ENCODE results near the gene RPL22L1. TPM values are rescaled to one million over a fixed set of nuclear protein-coding genes. Genes with fewer than 3 reads are reported as not detected.
A peak's percentile ranks its signal among the peaks of the same experiment; 100 is the strongest.
"Not testable (repeated sequence)": the region's sequence is repeated elsewhere in the genome, so short reads cannot be mapped to it uniquely, and the experiment has no call there.

RPL22L1 gene
- total RNA-seq, 8 experiments from 2014 or later, result 32.7 to 371 (median 79.2) TPM

GRCh38 chr3:170839518-170840100, 30.4 kb downstream of the RPL22L1 start:
- no peak for ATAC-seq (replicated peaks in 6 of 8)
- in situ Hi-C loops (cut with MboI; ENCODE audit: low pct_unique_long_range_greater_than_20kb in 2 of 9, low sequenced_read_pairs in 9 of 9, unreplicated experiment in 9 of 9), result no loop called here
- no peaks in the 10 kb centered on the region for H3K4me1 ChIP-seq (replicated peaks in 1 of 2)
- 79 to 100% (median 89%) methylated on average over 1 to 3 of the region's 3 CpGs; no CpG with 5 or more reads in 2 of the 10 experiments for WGBS, 10 experiments
- H3K4me3 ChIP-seq, result no peak overlapping the region
- H3K27ac ChIP-seq, result no peak overlapping the region

- 70 to 100% (median 93%) methylated on average over 1 to 4 of the region's 4 CpGs; no CpG with 5 or more reads in 2 of the 10 experiments for WGBS, 10 experiments
- Histone ChIP-seq H3K4me1 (replicated peaks in 1 of 2) (no peaks in the 10 kb centered on the region), H3K27ac (no peak overlapping the region), H3K4me3 (no peak overlapping the region)
- no peak for ATAC-seq (replicated peaks in 6 of 8)
- in situ Hi-C loops (cut with MboI; ENCODE audit: low pct_unique_long_range_greater_than_20kb in 2 of 9, low sequenced_read_pairs in 9 of 9, unreplicated experiment in 9 of 9), result no loop called here
Observed at GRCh38 chr3:170836491-170836890, 33.5 kb downstream of the RPL22L1 start.

GRCh38 chr3:170835336-170835735, 34.7 kb downstream of the RPL22L1 start:
- 0 to 39% (median 17%) methylated on average over 1 to 3 of the region's 3 CpGs; no CpG with 5 or more reads in 2 of the 10 experiments for WGBS, 10 experiments
- no peaks in the 10 kb centered on the region for H3K4me1 ChIP-seq (replicated peaks in 1 of 2)
- peak in 3 of 8 experiments; percentile 28 to 81 (median 53) for ATAC-seq (replicated peaks in 6 of 8)
- H3K4me3 ChIP-seq, result no peak overlapping the region
- H3K27ac ChIP-seq, result no peak overlapping the region
- in situ Hi-C loops (cut with MboI; ENCODE audit: low pct_unique_long_range_greater_than_20kb in 2 of 9, low sequenced_read_pairs in 9 of 9, unreplicated experiment in 9 of 9), result no loop called here

- in situ Hi-C loops (cut with MboI; ENCODE audit: low pct_unique_long_range_greater_than_20kb in 2 of 9, low sequenced_read_pairs in 9 of 9, unreplicated experiment in 9 of 9), result no loop called here
- ATAC-seq (replicated peaks in 6 of 8), result no peak
- Histone ChIP-seq H3K27ac (no peak overlapping the region), H3K4me3 (no peak overlapping the region), H3K4me1 (replicated peaks in 1 of 2) (no peaks in the 10 kb centered on the region)
- 60 to 100% (median 92%) methylated on average over 1 to 4 of the region's 4 CpGs; no CpG with 5 or more reads in 3 of the 10 experiments for WGBS, 10 experiments
Observed at GRCh38 chr3:170830580-170830979, 39.4 kb downstream of the RPL22L1 start.

- H3K4me3 ChIP-seq, result no peak overlapping the region
- H3K4me1 ChIP-seq (replicated peaks in 1 of 2), result no peaks in the 10 kb centered on the region
- no peak for ATAC-seq (replicated peaks in 6 of 8)
- 52 to 100% (median 79%) methylated on average over 1 to 8 of the region's 9 CpGs for WGBS, 10 experiments
- H3K27ac ChIP-seq, result no peak overlapping the region
- in situ Hi-C loops (cut with MboI; ENCODE audit: low pct_unique_long_range_greater_than_20kb in 2 of 9, low sequenced_read_pairs in 9 of 9, unreplicated experiment in 9 of 9), result no loop called here
Observed at GRCh38 chr3:170829546-170830272, 40.3 kb downstream of the RPL22L1 start.

- no peaks in the 10 kb centered on the region for H3K4me1 ChIP-seq (replicated peaks in 1 of 2)
- in situ Hi-C loops (cut with MboI; ENCODE audit: low pct_unique_long_range_greater_than_20kb in 2 of 9, low sequenced_read_pairs in 9 of 9, unreplicated experiment in 9 of 9), result no loop called here
- no peak overlapping the region for H3K27ac ChIP-seq
- 46 to 100% (median 77%) methylated on average over 1 to 2 of the region's 2 CpGs; no CpG with 5 or more reads in 6 of the 10 experiments for WGBS, 10 experiments
- no peak overlapping the region for H3K4me3 ChIP-seq
- ATAC-seq (replicated peaks in 6 of 8), result no peak
Observed at GRCh38 chr3:170826047-170826446, 43.9 kb downstream of the RPL22L1 start.

GRCh38 chr3:170823562-170823961, 46.4 kb downstream of the RPL22L1 start:
- not testable (repeated sequence) for H3K27ac ChIP-seq; ATAC-seq (replicated peaks in 6 of 8); H3K4me3 ChIP-seq; H3K4me1 ChIP-seq (replicated peaks in 1 of 2)
- WGBS, 10 experiments, result 80 to 100% (median 100%) methylated on average over 1 of the region's 2 CpGs; no CpG with 5 or more reads in 7 of the 10 experiments
- in situ Hi-C loops (cut with MboI; ENCODE audit: low pct_unique_long_range_greater_than_20kb in 2 of 9, low sequenced_read_pairs in 9 of 9, unreplicated experiment in 9 of 9), result loop anchor here in 5 of 9 experiments (25.0 kb wide), 2 partner anchors 236 to 411 kb away; partner anchors contain the start of genes CLDN11 (in 5 of the 5) and SLC7A14 (in 1 of the 5)

- in situ Hi-C loops (cut with MboI; ENCODE audit: low pct_unique_long_range_greater_than_20kb in 2 of 9, low sequenced_read_pairs in 9 of 9, unreplicated experiment in 9 of 9), result loop anchor here in 8 of 9 experiments (10.0 to 25.0 kb wide), 4 partner anchors 231 to 406 kb away; partner anchors contain the start of genes CLDN11 (in 7 of the 8) and SLC7A14 (in 1 of the 8)
- not testable (repeated sequence) for H3K27ac ChIP-seq; H3K4me1 ChIP-seq (replicated peaks in 1 of 2); H3K4me3 ChIP-seq; ATAC-seq (replicated peaks in 6 of 8)
- WGBS, 10 experiments, result no CpG with 5 or more reads among the region's 1 CpG
Observed at GRCh38 chr3:170818325-170818724, 51.7 kb downstream of the RPL22L1 start.

GRCh38 chr3:170817471-170817870, 52.5 kb downstream of the RPL22L1 start:
- in situ Hi-C loops (cut with MboI; ENCODE audit: low pct_unique_long_range_greater_than_20kb in 2 of 9, low sequenced_read_pairs in 9 of 9, unreplicated experiment in 9 of 9), result loop anchor here in 8 of 9 experiments (10.0 to 25.0 kb wide), 4 partner anchors 230 to 405 kb away; partner anchors contain the start of genes CLDN11 (in 7 of the 8) and SLC7A14 (in 1 of the 8)
- H3K4me3 ChIP-seq; ATAC-seq (replicated peaks in 6 of 8); H3K4me1 ChIP-seq (replicated peaks in 1 of 2); H3K27ac ChIP-seq: not testable (repeated sequence)
- 40 to 100% methylated on average over 1 of the region's 2 CpGs; no CpG with 5 or more reads in 8 of the 10 experiments for WGBS, 10 experiments

GRCh38 chr3:170816841-170817240, 53.2 kb downstream of the RPL22L1 start:
- WGBS, 10 experiments, result 50 to 100% (median 92%) methylated on average over 1 to 2 of the region's 2 CpGs; no CpG with 5 or more reads in 2 of the 10 experiments
- no peak overlapping the region for H3K4me3 ChIP-seq
- no peak overlapping the region for H3K27ac ChIP-seq
- no peaks in the 10 kb centered on the region for H3K4me1 ChIP-seq (replicated peaks in 1 of 2)
- ATAC-seq (replicated peaks in 6 of 8), result no peak
- in situ Hi-C loops (cut with MboI; ENCODE audit: low pct_unique_long_range_greater_than_20kb in 2 of 9, low sequenced_read_pairs in 9 of 9, unreplicated experiment in 9 of 9), result loop anchor here in 8 of 9 experiments (10.0 to 25.0 kb wide), 4 partner anchors 230 to 405 kb away; partner anchors contain the start of genes CLDN11 (in 7 of the 8) and SLC7A14 (in 1 of the 8)

- WGBS, 10 experiments, result 0 to 100% (median 100%) methylated on average over 1 to 2 of the region's 2 CpGs; no CpG with 5 or more reads in 3 of the 10 experiments
- H3K4me1 ChIP-seq (replicated peaks in 1 of 2), result no peaks in the 10 kb centered on the region
- no peak overlapping the region for H3K4me3 ChIP-seq
- in situ Hi-C loops (cut with MboI; ENCODE audit: low pct_unique_long_range_greater_than_20kb in 2 of 9, low sequenced_read_pairs in 9 of 9, unreplicated experiment in 9 of 9), result loop anchor here in 8 of 9 experiments (10.0 to 25.0 kb wide), 4 partner anchors 229 to 404 kb away; partner anchors contain the start of genes CLDN11 (in 7 of the 8) and SLC7A14 (in 1 of the 8)
- ATAC-seq (replicated peaks in 6 of 8), result no peak
- no peak overlapping the region for H3K27ac ChIP-seq
Observed at GRCh38 chr3:170816341-170816740, 53.7 kb downstream of the RPL22L1 start.

- 60 to 100% (median 83%) methylated on average over 1 to 3 of the region's 3 CpGs; no CpG with 5 or more reads in 3 of the 10 experiments for WGBS, 10 experiments
- in situ Hi-C loops (cut with MboI; ENCODE audit: low pct_unique_long_range_greater_than_20kb in 2 of 9, low sequenced_read_pairs in 9 of 9, unreplicated experiment in 9 of 9), result loop anchor here in 8 of 9 experiments (10.0 to 25.0 kb wide), 4 partner anchors 229 to 404 kb away; partner anchors contain the start of genes CLDN11 (in 7 of the 8) and SLC7A14 (in 1 of the 8)
- ATAC-seq (replicated peaks in 6 of 8), result no peak
- H3K4me3 ChIP-seq, result no peak overlapping the region
- no peak overlapping the region for H3K27ac ChIP-seq
- H3K4me1 ChIP-seq (replicated peaks in 1 of 2), result no peaks in the 10 kb centered on the region
Observed at GRCh38 chr3:170815936-170816335, 54.1 kb downstream of the RPL22L1 start.

GRCh38 chr3:170815340-170815739, 54.7 kb downstream of the RPL22L1 start:
- 20 to 83% (median 47%) methylated on average over 1 to 6 of the region's 8 CpGs; no CpG with 5 or more reads in 1 of the 10 experiments for WGBS, 10 experiments
- no peaks in the 10 kb centered on the region for H3K4me1 ChIP-seq (replicated peaks in 1 of 2)
- in situ Hi-C loops (cut with MboI; ENCODE audit: low pct_unique_long_range_greater_than_20kb in 2 of 9, low sequenced_read_pairs in 9 of 9, unreplicated experiment in 9 of 9), result loop anchor here in 8 of 9 experiments (10.0 to 25.0 kb wide), 4 partner anchors 228 to 403 kb away; partner anchors contain the start of genes CLDN11 (in 7 of the 8) and SLC7A14 (in 1 of the 8)

More at GRCh38 chr3:170815340-170815739, 54.7 kb downstream of the RPL22L1 start:
- Histone ChIP-seq H3K27ac (no peak overlapping the region), H3K4me3 (no peak overlapping the region)
- peak in 1 of 8 experiments; percentile 28 for ATAC-seq (replicated peaks in 6 of 8)
